Measurements from ENCODE around the gene TRPM5.
"Not testable (repeated sequence)": the region's sequence is repeated elsewhere in the genome, so short reads cannot be mapped to it uniquely, and the experiment has no call there.

Gene TRPM5

DNA sequence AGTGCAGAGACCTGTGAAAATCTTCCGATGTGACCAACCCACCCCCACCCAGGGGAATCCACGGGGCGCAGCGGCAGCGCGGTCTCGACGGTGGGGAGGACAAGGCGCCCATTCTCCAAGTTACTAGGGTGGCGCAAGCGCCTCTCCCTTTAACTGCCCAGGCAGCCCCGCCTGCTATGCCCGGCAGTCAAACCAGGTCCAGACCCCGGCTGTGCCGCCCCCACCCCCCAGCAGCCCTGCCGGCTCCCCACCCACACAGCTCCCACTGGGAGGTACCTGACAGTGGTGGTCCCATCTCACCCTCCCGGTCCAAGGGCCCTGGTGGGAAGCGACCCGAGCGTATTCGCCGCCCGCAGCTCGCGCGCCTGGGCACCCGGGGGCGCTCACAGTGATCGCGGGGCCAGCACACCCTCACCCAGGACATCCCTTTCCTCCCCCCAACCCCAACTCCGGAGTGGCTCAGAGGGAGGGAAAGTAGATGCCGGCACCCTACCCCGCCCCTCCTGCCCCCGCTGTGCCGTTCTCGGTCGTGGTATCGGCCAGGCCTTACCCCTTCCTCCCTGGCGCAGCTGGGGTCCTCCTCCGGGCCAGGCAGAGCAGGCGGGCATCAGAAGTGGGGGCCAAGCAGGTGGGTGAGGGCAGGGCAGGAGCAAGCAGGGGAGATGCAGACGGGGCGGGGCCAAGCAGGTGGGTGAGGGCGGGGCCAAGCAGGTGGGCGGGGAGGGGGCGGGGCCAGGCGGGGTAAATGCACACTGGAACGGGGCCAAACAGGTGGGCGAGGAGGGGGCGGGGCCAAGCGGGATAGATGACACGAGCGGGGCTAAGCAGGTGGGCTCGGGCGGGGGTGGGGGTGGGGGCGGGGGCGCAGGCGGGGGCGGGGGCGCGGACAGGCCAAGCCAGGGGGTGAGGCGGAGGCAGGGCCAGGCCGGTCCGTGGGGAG is at the start of gene TRPM5:
TSS of gene TRPM5 (minus strand) at position 634 of the 940 bp plus-strand sequence. CDS start 21,478 bp downstream, outside the sequence.
- no peak for DNase-seq

DNA sequence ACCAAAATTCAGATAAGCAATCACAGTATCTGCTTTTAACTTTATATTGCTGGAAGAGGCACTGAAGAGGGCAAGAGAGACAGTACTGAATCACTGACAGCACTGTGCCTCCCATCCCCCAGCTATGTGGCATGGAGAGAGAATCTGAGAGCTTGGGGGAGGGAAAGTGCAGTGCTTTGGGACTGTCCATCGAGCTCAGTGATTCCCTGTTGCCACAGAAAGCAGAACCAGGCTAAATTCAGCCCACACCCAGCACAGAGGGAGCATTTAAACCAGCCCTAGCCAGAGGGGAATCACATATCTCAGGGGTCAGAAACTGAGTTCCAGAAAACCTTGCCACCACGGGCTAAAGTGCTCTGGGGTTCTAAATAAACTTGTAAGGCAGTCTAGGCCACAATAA is 44.8 kb upstream of the TRPM5 start:
- peak; percentile 27 for DNase-seq

GRCh38 chr11:2488004-2488403 is 43.7 kb upstream of the TRPM5 start:
- DNase-seq = no peak

GRCh38 chr11:2484576-2485125 is 40.3 kb upstream of the TRPM5 start:
- DNase-seq = no peak

- no peak for DNase-seq
These were observed 39.1 kb upstream of the TRPM5 start for GRCh38 chr11:2483426-2483825.

- no peak for DNase-seq
These were observed 38.4 kb upstream of the TRPM5 start for GRCh38 chr11:2482745-2483144.

DNA sequence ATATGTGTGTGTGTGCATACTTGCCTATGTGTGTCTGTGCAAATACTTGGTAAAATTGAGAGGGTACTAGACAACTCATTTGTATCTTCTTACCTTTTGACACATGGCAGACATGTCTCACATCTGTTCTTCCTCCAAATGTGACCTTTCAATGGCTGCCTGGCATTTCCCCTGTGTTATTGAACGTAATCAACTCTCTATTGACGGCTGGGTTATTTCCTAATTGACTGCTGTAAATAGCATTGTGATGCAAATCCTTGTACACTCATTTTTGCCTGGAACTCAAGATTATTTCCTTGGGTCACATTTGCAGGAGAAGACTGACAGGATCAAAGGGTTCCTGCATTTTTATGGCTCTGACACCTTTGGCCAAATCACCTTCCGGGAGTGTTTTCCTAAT is 37.9 kb upstream of the TRPM5 start:
- no peak for DNase-seq

DNA sequence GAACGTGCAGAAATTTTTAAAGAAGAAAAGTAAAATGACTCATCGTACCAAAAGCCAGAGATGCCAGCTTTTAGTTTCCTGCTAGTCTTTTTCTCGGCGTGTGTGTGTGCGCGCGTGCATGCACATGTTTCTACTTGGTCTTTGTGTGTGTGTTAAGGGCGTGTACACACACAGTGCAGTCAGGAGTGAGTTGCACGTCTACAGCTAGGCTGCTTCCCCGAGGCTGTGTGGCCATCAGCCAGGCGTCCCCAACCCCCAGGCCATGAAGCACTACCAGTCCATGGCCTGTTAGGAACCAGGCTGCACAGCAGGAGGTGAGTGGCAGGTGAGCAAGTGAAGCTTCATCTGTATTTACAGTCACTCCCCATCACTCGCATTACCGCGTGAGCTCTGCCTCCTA is 36.9 kb upstream of the TRPM5 start:
- no peak for DNase-seq

DNA sequence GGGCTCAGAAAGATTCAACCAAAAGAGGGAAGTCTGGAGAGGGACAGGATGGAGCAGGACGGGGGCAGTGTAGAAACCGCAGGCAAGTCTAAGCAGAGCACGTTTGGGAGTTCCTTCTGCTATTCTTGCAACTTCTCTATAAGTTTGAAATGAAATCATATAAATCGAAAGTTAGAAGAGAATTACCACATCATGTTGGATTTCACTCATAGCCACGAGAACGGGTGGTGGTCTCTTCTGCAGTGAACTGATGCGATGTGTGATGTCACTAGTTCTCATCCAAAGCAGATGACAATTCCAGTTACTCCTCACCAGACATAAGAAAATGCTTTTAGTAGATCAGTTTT is 36.5 kb upstream of the TRPM5 start:
- peak; percentile 98 for DNase-seq

GRCh38 chr11:2480067-2480873 is 36.0 kb upstream of the TRPM5 start:
- DNase-seq = not testable (repeated sequence)

- DNase-seq = no peak
These were observed 33.6 kb upstream of the TRPM5 start for GRCh38 chr11:2477936-2478335.

- no peak for DNase-seq
These were observed 32.9 kb upstream of the TRPM5 start for GRCh38 chr11:2477254-2477653.

- DNase-seq = peak; percentile 34
These were observed 31.0 kb upstream of the TRPM5 start for GRCh38 chr11:2475136-2475918.

DNA sequence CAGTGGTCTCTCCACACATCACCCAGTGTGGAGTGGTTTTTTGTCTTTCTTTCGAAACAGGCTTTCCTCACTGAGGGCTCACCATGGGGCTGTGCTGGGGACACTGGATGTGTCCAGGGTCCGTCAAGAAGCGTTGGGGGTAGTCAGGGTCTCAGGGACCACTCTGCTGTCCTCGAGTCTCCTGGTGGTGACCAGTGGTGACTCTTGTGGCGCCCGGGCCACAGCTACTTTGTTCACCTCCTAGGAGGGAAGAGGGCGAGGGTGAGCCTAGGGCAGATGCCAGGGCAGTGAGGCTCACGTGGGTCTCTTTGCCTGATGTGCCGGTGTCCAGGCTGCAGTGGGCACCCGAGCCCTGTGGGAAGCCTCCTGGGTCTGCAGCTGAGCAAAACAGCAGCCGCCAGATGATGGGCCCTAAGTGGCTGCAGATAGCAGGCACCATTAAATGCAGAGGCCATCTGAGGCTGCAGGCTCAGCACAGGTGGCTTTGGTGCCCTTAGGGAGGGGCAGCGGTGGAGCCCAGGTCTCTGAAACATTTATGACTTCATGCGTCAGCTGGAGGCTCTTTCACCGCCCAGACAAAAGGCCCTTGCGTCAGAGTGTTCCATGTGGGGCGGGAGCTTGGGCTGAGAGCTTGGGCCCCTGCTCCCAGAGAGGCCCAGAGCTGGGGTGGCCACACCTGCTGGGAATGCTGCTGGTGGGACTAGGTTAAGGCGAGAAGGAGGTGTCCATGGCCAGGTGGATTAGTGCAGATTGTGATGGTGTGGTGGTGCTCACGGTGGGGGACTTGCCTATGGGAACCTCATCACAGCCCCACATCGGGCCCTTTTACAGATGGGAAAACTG is 30.0 kb upstream of the TRPM5 start:
- DNase-seq = peak; percentile 34

- DNase-seq = no peak
These were observed 29.2 kb upstream of the TRPM5 start for GRCh38 chr11:2473361-2474058.

- no peak for DNase-seq
These were observed 28.3 kb upstream of the TRPM5 start for GRCh38 chr11:2472428-2473186.

GRCh38 chr11:2471804-2472096 is 27.4 kb upstream of the TRPM5 start:
- DNase-seq = no peak

GRCh38 chr11:2471048-2471803 is 26.9 kb upstream of the TRPM5 start:
- no peak for DNase-seq

DNA sequence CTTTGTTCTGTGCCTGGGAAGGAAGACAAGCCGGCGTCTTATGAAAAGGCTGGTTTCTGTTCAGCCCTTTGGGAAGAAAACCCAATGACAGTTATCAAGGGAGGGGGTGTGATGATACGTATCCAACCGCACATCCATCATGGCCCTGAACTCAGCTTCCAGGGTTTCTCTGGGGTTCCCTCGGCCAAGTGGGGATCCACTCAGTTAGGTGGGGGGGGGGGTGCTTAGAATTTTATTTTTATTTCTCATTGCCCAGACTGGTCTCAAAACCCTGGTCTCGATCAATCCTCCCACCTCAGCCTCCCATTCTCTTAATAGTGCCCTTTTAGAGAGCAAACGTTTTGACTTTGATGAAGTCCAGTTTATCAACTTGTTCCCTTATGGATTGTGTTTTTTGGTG is 26.2 kb upstream of the TRPM5 start:
- DNase-seq = no peak
